Panc1 (cell line): Measurements from ENCODE around the gene NDUFV1. TPM values are rescaled to one million over a fixed set of nuclear protein-coding genes. Genes with fewer than 3 reads are reported as not detected.
A peak's percentile ranks its signal among the peaks of the same experiment; 100 is the strongest.

Experiments
- ATAC-seq: fragments of 200-7000 bp; cut with Tn5 transposase; 2 replicates; pipeline ENCODE4 v1.9.1; 2020; ENCODE audit warnings: mild to moderate bottlenecking, moderate library complexity
- BruUV-seq: library from RNA; stranded (reverse); fragments of 400-500 nt; replicated peaks from 2 replicates; lab custom pipeline; 2021; lab: Mats Ljungman, UMichigan
- CTCF ChIA-PET: fragments of 300-600 bp; sonication (Branson Sonifier 250); formaldehyde crosslinking; loops from one replicate; lab custom pipeline; 2022; ENCODE audit warnings: antibody characterized with exemption; lab: Charles Lee
- POLR2A ChIA-PET: fragments of 300-600 bp; sonication (Branson Sonifier 250); formaldehyde crosslinking; loops from one replicate; lab custom pipeline; 2022; ENCODE audit warnings: antibody characterized with exemption; lab: Charles Lee
- DNase-seq: peaks from one replicate; pipeline ENCODE4 v3.0.0-alpha.2; 2010; ENCODE audit warnings: low read depth, low spot score
- H3K27ac ChIP-seq: 2 replicates; pipeline ENCODE4 v1.5.1; 2011; ENCODE audit warnings: mild to moderate bottlenecking, low read length, inconsistent platforms
- H3K27me3 ChIP-seq: fragments of 200-500 bp; sonication (Bioruptor generic); 2 replicates; pipeline ENCODE4 v1.6.0; 2014; ENCODE audit warnings: low read length, inconsistent platforms; ENCODE audit not compliant: control insufficient read depth, insufficient read depth
- H3K36me3 ChIP-seq: fragments of 200-500 bp; sonication (Bioruptor generic); 2 replicates; pipeline ENCODE4 v1.5.1; 2014; ENCODE audit warnings: inconsistent platforms, mild to moderate bottlenecking, low read length, moderate library complexity; ENCODE audit not compliant: control insufficient read depth, insufficient read depth
- H3K4me1 ChIP-seq: 2 replicates; pipeline ENCODE4 v1.5.1; 2011; ENCODE audit warnings: inconsistent platforms, mild to moderate bottlenecking, low read length, moderate library complexity; ENCODE audit not compliant: control insufficient read depth, insufficient read depth
- H3K4me3 ChIP-seq, 2 experiments: 2 replicates each; pipeline ENCODE4 v1.5.1; 2011 to 2012; ENCODE audit warnings: low read depth in 2 of 2, low read length in 2 of 2, mild to moderate bottlenecking in 2 of 2, inconsistent platforms in 1 of 2, moderate library complexity in 1 of 2
- H3K9me3 ChIP-seq: fragments of 200-500 bp; sonication (Bioruptor generic); 2 replicates; pipeline ENCODE4 v1.5.1; 2014; ENCODE audit warnings: low read depth, mild to moderate bottlenecking, inconsistent platforms, low read length, moderate library complexity; ENCODE audit not compliant: control insufficient read depth, insufficient read depth
- POLR2AphosphoS5 ChIP-seq: IDR thresholded peaks from 2 replicates; pipeline ENCODE4 v1.6.1; 2012; ENCODE audit warnings: mild to moderate bottlenecking, low read depth, low read length, moderate library complexity
- SIN3A ChIP-seq: IDR thresholded peaks from 2 replicates; pipeline ENCODE4 v1.6.1; 2012; ENCODE audit warnings: low read depth, mild to moderate bottlenecking, low read length, moderate library complexity, borderline replicate concordance; ENCODE audit not compliant: insufficient read depth
- TCF7L2 ChIP-seq: IDR thresholded peaks from 2 replicates; pipeline ENCODE4 v1.6.1; 2011; ENCODE audit warnings: mild to moderate bottlenecking, low read depth, low read length, inconsistent platforms
- in situ Hi-C: cut with HindIII; loops from 2 replicates; pipeline ENCODE4 v1.10.0; 2016; ENCODE audit warnings: low sequenced_read_pairs, low pct_unique_long_range_greater_than_20kb
- intact Hi-C: fragments of 100-400 bp; cut with micrococcal nuclease; formaldehyde crosslinking; loops from one replicate; pipeline ENCODE4 v1.10.0; 2022; ENCODE audit not compliant: unreplicated experiment
- total RNA-seq: library from RNA; stranded (reverse); gene quantifications from one replicate; pipeline ENCODE4 v1.2.1, GENCODE V29; 2021; ENCODE audit not compliant: unreplicated experiment
- TF ChIP-seq, protein P1 (sequence below), 2 experiments: IDR thresholded peaks; 2 replicates each; pipeline ENCODE4 v1.6.1; 2011 to 2012; ENCODE audit warnings: low read depth in 2 of 2, control low read depth in 1 of 2, low read length in 1 of 2, mild to moderate bottlenecking in 1 of 2, moderate library complexity in 1 of 2; ENCODE audit not compliant: insufficient read depth in 1 of 2
- TF ChIP-seq, protein P2 (sequence below): fragments of 450-650 bp; IDR thresholded peaks from 2 replicates; pipeline ENCODE4 v1.5.1; 2017; ENCODE audit warnings: mild to moderate bottlenecking

NDUFV1 gene
- total RNA-seq, 1 experiment from 2014 or later, result 281 TPM

DNA sequence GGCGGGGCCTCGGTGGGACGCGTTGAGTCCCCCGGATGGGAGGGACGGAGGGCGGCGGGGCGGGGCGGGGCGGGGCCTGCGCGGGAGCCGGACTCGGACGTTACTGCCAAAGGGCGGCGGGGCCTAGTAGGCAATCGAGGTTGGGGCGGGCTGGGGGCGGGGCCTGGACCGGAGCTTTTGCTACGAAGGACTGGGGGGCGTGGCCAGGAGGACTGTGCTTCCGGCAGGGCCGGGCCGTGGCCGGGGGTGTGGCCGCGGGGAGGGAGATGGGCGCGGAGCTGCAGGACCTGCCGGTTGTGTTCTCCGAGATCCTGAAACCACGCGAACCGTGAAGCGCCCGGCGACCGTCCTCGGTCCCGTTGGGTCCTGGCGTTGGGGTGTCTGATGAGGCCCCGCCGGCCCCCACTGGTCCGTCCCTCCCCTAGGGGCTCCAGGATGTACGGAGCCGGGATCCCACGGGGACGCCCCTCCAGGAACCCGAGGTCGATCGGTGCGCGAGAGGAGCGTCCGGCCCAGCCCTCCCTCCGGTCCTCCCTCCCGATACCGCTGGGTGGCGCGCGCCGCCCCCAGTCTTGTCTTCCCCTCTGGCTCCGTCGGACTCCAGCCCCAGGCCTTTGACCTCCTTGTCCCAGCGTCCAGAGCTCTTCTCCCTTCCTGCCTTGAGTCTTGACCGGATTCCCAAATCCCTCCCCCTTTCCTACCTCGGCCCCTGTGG lies 23.6 kb downstream of the NDUFV1 start:
- BruUV-seq, result no TSS peak
- H3K9me3 ChIP-seq, result no peaks in the 10 kb centered on the region
- no peaks in the 10 kb centered on the region for H3K36me3 ChIP-seq
- DNase-seq (peak; percentile 67), ATAC-seq (peak; percentile 87)
- CTCF ChIA-PET, result interaction anchor here (0.6 to 3.8 kb wide), 14 partner anchors 11 to 576 kb away, joined by 3 to 23 read pairs (median 4); no protein-coding TSS in a partner anchor
- H3K27me3 ChIP-seq, result no peaks in the 10 kb centered on the region
- POLR2A ChIA-PET, result interaction anchor here (0.7 kb wide), 3 partner anchors 36 to 473 kb away, joined by 3 to 5 read pairs (median 4); no protein-coding TSS in a partner anchor
- H3K4me3 ChIP-seq, result peak overlapping the region; percentile 71 to 73
- TF ChIP-seq TCF7L2 (no peak), POLR2AphosphoS5 (peak; percentile 30; the same call in 1 of the 2 replicates), SIN3A (peak; percentile 77; the same call in 1 of the 2 replicates)
- TF ChIP-seq, protein P1, sequence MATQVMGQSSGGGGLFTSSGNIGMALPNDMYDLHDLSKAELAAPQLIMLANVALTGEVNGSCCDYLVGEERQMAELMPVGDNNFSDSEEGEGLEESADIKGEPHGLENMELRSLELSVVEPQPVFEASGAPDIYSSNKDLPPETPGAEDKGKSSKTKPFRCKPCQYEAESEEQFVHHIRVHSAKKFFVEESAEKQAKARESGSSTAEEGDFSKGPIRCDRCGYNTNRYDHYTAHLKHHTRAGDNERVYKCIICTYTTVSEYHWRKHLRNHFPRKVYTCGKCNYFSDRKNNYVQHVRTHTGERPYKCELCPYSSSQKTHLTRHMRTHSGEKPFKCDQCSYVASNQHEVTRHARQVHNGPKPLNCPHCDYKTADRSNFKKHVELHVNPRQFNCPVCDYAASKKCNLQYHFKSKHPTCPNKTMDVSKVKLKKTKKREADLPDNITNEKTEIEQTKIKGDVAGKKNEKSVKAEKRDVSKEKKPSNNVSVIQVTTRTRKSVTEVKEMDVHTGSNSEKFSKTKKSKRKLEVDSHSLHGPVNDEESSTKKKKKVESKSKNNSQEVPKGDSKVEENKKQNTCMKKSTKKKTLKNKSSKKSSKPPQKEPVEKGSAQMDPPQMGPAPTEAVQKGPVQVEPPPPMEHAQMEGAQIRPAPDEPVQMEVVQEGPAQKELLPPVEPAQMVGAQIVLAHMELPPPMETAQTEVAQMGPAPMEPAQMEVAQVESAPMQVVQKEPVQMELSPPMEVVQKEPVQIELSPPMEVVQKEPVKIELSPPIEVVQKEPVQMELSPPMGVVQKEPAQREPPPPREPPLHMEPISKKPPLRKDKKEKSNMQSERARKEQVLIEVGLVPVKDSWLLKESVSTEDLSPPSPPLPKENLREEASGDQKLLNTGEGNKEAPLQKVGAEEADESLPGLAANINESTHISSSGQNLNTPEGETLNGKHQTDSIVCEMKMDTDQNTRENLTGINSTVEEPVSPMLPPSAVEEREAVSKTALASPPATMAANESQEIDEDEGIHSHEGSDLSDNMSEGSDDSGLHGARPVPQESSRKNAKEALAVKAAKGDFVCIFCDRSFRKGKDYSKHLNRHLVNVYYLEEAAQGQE (IDR thresholded peaks at IDR 0.05; ENCODE audit: insufficient read depth in 1 of 2, low read depth in 2 of 2, low read length in 1 of 2), result no peak
- TF ChIP-seq, protein P2, sequence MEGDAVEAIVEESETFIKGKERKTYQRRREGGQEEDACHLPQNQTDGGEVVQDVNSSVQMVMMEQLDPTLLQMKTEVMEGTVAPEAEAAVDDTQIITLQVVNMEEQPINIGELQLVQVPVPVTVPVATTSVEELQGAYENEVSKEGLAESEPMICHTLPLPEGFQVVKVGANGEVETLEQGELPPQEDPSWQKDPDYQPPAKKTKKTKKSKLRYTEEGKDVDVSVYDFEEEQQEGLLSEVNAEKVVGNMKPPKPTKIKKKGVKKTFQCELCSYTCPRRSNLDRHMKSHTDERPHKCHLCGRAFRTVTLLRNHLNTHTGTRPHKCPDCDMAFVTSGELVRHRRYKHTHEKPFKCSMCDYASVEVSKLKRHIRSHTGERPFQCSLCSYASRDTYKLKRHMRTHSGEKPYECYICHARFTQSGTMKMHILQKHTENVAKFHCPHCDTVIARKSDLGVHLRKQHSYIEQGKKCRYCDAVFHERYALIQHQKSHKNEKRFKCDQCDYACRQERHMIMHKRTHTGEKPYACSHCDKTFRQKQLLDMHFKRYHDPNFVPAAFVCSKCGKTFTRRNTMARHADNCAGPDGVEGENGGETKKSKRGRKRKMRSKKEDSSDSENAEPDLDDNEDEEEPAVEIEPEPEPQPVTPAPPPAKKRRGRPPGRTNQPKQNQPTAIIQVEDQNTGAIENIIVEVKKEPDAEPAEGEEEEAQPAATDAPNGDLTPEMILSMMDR, result peak; percentile 88
- intact Hi-C loops (no loop called here), in situ Hi-C loops (no loop called here)
- peaks cover 13% of the 10 kb centered on the region; the same call in 1 of the 2 replicates for H3K4me1 ChIP-seq
- peak overlapping the region; percentile 44 for H3K27ac ChIP-seq

DNA sequence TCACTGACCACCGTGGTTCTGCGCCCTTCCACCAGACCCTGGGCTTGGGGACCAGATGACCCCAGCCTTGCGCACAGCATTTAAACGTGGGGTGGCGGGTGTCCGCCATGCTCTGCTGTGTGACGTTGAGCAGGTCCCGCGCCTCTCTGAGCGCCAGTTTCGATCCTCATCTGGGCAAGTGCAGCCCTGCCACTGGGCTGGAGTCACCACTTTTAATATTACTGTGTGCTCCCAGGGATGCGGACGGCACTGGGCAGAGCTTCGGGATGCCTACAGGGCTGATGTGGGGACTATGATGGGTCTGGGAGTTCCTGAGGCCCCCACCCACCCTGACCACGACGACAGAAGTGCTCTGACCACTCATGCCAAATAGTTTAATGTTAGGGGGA lies 24.2 kb downstream of the NDUFV1 start:
- Histone ChIP-seq H3K36me3 (no peaks in the 10 kb centered on the region), H3K9me3 (no peaks in the 10 kb centered on the region), H3K27me3 (no peaks in the 10 kb centered on the region), H3K27ac (peak overlapping the region; percentile 44), H3K4me3 (peak overlapping the region; percentile 71 to 73), H3K4me1 (peaks cover 13% of the 10 kb centered on the region; the same call in 1 of the 2 replicates)
- TF ChIP-seq TCF7L2 (no peak), POLR2AphosphoS5 (no peak), SIN3A (no peak)
- TF ChIP-seq, protein P1 (IDR thresholded peaks at IDR 0.05; ENCODE audit: insufficient read depth in 1 of 2, low read depth in 2 of 2, low read length in 1 of 2), result no peak
- TF ChIP-seq, protein P2, result peak; percentile 60
- no peak for DNase-seq
- no TSS peak for BruUV-seq
- POLR2A ChIA-PET, result no interaction called here
- CTCF ChIA-PET, result interaction anchor here (0.7 to 3.8 kb wide), 4 partner anchors 11 to 31 kb away, joined by 3 to 23 read pairs (median 4); no protein-coding TSS in a partner anchor
- in situ Hi-C loops (no loop called here), intact Hi-C loops (no loop called here)
- ATAC-seq, result no peak
